Type B pancreatic cell (in vitro differentiated cells): ENCODE data around the gene MMP24OS. TPM values are rescaled to one million over a fixed set of nuclear protein-coding genes. Genes with fewer than 3 reads are reported as not detected.

Source experiments
- DNase-seq: peaks from one replicate; pipeline ENCODE4 v3.0.0; 2021; ENCODE audit warnings: mixed read lengths; ENCODE audit not compliant: unreplicated experiment; ENCODE audit errors: extremely low spot score
- H3K27ac Mint-ChIP-seq: 2 replicates; pipeline ENCODE4 v1.8.0; 2021; ENCODE audit warnings: mild to moderate bottlenecking, mixed read lengths
- H3K27me3 Mint-ChIP-seq: 2 replicates; pipeline ENCODE4 v1.8.0; 2021; ENCODE audit warnings: mixed read lengths
- H3K36me3 Mint-ChIP-seq: 2 replicates; pipeline ENCODE4 v1.8.0; 2021; ENCODE audit warnings: mixed read lengths
- H3K4me1 Mint-ChIP-seq: one replicate; pipeline ENCODE4 v1.8.0; 2021; ENCODE audit warnings: mixed read lengths; ENCODE audit not compliant: unreplicated experiment
- H3K4me3 Mint-ChIP-seq: 2 replicates; pipeline ENCODE4 v1.8.0; 2021; ENCODE audit warnings: mild to moderate bottlenecking, mixed read lengths
- H3K9me3 Mint-ChIP-seq: 2 replicates; pipeline ENCODE4 v1.8.0; 2021; ENCODE audit warnings: mixed read lengths
- total RNA-seq: library from RNA; stranded (reverse); gene quantifications from 2 replicates; pipeline ENCODE4 v1.2.1, GENCODE V29; 2021; ENCODE audit warnings: low replicate concordance
- TF ChIP-seq, protein P1 (sequence below): fragments of 200-600 bp; sonication (generic); conservative IDR thresholded peaks from 2 replicates; pipeline ENCODE4 v1.5.0; 2021; ENCODE audit warnings: antibody characterized with exemption, mild to moderate bottlenecking

The MMP24OS gene
- total RNA-seq, 1 donor from 2014 or later = 63.1 TPM

DNA sequence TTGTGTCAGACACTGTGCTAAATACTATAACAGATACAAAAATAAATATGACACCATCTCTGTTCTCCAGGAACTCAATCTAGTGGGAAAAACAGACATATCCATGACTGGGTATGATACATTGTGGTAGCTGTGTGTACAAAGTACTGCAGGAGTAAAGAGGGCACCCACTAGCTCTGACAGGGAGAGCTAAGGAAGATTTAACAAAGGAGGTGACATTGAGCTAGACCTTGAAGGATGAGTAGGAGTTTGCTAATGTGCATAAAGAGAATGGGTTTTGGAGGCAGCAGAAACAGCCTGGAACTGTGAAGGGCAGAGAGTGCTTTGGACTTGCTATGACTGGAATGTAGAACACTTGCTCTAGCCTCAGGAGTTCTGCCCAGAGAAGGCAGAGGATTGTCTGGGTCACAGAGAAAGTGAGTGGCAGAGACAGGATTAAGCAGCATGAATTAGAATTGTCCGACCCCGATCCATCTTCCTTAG lies 37.1 kb downstream of the MMP24OS start:
- TF ChIP-seq, protein P1, sequence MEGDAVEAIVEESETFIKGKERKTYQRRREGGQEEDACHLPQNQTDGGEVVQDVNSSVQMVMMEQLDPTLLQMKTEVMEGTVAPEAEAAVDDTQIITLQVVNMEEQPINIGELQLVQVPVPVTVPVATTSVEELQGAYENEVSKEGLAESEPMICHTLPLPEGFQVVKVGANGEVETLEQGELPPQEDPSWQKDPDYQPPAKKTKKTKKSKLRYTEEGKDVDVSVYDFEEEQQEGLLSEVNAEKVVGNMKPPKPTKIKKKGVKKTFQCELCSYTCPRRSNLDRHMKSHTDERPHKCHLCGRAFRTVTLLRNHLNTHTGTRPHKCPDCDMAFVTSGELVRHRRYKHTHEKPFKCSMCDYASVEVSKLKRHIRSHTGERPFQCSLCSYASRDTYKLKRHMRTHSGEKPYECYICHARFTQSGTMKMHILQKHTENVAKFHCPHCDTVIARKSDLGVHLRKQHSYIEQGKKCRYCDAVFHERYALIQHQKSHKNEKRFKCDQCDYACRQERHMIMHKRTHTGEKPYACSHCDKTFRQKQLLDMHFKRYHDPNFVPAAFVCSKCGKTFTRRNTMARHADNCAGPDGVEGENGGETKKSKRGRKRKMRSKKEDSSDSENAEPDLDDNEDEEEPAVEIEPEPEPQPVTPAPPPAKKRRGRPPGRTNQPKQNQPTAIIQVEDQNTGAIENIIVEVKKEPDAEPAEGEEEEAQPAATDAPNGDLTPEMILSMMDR = no peak
- Mint-ChIP-seq H3K36me3 (no peaks in the 10 kb centered on the region), H3K9me3 (no peaks in the 10 kb centered on the region), H3K27ac (no peak overlapping the region), H3K4me1 (no peaks in the 10 kb centered on the region), H3K4me3 (no peak overlapping the region), H3K27me3 (no peaks in the 10 kb centered on the region)
- DNase-seq = no peak

DNA sequence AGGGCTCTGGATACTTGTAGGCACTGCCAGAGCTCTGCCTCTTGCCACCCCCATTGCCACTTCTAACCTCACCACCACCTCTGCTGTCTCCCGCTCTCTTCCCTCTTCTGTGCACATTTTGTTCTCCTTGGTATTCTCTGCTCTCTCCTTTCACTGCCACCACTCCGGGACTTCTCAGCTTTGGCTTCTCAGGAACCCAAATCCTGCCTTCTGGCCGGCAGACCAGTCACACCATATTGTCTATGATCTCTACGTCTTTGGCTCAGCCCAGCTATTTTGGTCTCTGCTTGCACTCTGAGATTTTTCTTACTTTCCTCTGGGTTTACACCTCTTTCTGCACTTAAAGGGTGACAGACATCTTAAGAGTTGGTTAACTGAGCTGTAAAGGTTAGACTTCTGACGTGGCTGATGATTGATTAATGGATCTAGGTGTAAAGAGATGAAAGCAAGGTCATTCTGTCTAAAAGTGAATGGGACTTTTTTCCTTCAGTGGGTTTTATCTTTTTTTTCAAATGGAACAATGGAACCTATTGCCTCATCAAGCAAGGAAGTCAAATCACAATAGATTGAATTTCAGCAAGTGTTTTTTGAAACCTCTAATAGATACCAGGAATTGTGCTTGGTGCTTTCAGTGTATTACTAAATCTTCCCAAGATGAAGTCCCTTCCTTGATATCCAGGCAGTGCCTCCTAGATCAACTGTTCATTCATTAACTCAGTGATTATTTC lies 37.7 kb downstream of the MMP24OS start:
- no peak overlapping the region for H3K27ac Mint-ChIP-seq
- no peaks in the 10 kb centered on the region for H3K36me3 Mint-ChIP-seq
- H3K4me3 Mint-ChIP-seq = no peak overlapping the region
- H3K9me3 Mint-ChIP-seq = no peaks in the 10 kb centered on the region
- no peak for DNase-seq
- TF ChIP-seq, protein P1 = no peak
- H3K27me3 Mint-ChIP-seq = no peaks in the 10 kb centered on the region
- H3K4me1 Mint-ChIP-seq = no peaks in the 10 kb centered on the region

DNA sequence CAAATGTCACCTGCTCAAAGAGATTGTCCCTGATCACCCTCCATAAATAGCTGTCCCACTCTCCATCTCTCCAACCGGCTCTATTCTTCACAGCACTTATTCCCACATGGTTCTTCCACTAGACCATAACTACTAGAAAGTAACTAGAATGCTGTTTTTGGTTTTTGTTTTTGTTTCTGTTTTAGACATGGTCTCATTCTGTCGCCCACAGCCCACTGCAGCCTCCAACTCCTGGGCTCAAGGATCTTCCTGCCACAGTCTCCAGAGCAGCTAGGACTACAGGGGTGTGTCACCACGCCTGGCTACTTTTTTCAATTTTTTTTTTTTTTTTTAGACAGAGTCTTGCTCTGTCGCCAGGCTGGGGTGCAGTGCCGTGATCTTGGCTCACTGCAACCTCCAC lies 39.2 kb downstream of the MMP24OS start:
- TF ChIP-seq, protein P1 = no peak
- no peaks in the 10 kb centered on the region for H3K36me3 Mint-ChIP-seq
- H3K9me3 Mint-ChIP-seq = no peaks in the 10 kb centered on the region
- no peaks in the 10 kb centered on the region for H3K27me3 Mint-ChIP-seq
- H3K4me3 Mint-ChIP-seq = no peak overlapping the region
- H3K4me1 Mint-ChIP-seq = no peaks in the 10 kb centered on the region
- DNase-seq = no peak
- H3K27ac Mint-ChIP-seq = no peak overlapping the region

DNA sequence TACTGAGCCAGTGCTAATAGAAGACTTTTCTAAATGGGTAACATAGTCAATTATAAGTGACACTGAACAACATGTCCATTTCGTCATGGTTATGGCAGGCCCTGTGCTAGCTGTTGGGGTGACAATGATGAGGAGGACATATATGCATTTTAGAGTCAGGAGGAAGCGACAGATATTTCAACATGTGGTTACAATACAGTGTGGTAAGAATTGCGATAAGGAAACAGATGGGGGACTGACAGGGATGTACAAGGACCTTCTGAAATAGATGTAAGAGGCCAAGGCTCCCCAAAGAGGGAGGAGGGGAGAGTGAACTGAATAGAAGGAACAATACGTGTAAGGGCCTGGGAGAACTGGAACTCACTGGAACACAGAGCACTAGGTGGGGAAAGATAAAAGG lies 39.8 kb downstream of the MMP24OS start:
- Mint-ChIP-seq H3K36me3 (no peaks in the 10 kb centered on the region), H3K4me1 (no peaks in the 10 kb centered on the region), H3K4me3 (no peak overlapping the region), H3K27ac (no peak overlapping the region), H3K9me3 (no peaks in the 10 kb centered on the region), H3K27me3 (no peaks in the 10 kb centered on the region)
- no peak for DNase-seq
- TF ChIP-seq, protein P1 = no peak

DNA sequence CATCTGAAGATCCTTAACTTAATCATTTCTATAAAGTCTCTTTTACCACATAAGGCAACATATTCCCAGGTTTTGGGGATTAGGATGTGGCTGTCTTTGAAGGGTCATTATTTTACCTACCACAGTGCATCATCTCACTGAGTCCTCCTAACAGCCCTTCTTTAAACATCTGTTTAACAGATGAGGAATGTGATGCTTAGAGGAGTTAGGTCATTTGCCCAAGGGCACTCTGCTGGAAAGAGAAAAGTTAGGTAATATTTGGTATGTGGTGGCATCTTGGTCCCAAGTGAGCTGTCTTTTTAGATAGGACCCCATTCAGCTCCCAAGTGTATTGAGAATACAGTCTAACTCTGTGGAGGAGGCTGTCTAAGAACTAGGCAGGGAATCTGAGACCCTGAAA lies 40.4 kb downstream of the MMP24OS start:
- Mint-ChIP-seq H3K9me3 (no peaks in the 10 kb centered on the region), H3K27ac (no peak overlapping the region), H3K4me3 (no peak overlapping the region), H3K36me3 (no peaks in the 10 kb centered on the region), H3K4me1 (no peaks in the 10 kb centered on the region), H3K27me3 (no peaks in the 10 kb centered on the region)
- DNase-seq = no peak
- TF ChIP-seq, protein P1 = no peak
